Measurements from ENCODE around the gene SERPINE1. TPM values are rescaled to one million over a fixed set of nuclear protein-coding genes. Genes with fewer than 3 reads are reported as not detected.

Gene SERPINE1
- total and polyA plus RNA-seq, 2 of the 13 experiments (the other 11 are each of a cell fraction or from before 2014, with no cell fraction given), result 21.2 to 1,576 TPM

GRCh38 chr7:101169838-101170551 is 43.1 kb downstream of the SERPINE1 start (continued):
- TF ChIP-seq PLSCR1 (CRISPR knock-in tag; IDR thresholded peaks at IDR 0.05; ENCODE audit: borderline replicate concordance), result no peak
- TF ChIP-seq FOSL2 (CRISPR knock-in tag; IDR thresholded peaks at IDR 0.05), result peak; percentile 7; the same call in 1 of the 2 replicates
- TF ChIP-seq ZSCAN12 (CRISPR knock-in tag; IDR thresholded peaks at IDR 0.05), result no peak
- TF ChIP-seq PATZ1 (CRISPR knock-in tag; IDR thresholded peaks at IDR 0.05), result 0 out of 2 replicates have a peak, but pooled peaks have one; percentile 22
- no peak for TF ChIP-seq SMARCE1 (IDR thresholded peaks at IDR 0.05; ENCODE audit: borderline replicate concordance)
- no peak for TF ChIP-seq ZNF451 (CRISPR knock-in tag; IDR thresholded peaks at IDR 0.05)
- peak; percentile 66 for TF ChIP-seq STAG1 (CRISPR knock-in tag; IDR thresholded peaks at IDR 0.05)
- TF ChIP-seq SATB2 (CRISPR knock-in tag; IDR thresholded peaks at IDR 0.05), result no peak
- no peak for TF ChIP-seq XBP1 (CRISPR knock-in tag; IDR thresholded peaks at IDR 0.05)
- TF ChIP-seq JARID2 (CRISPR knock-in tag; IDR thresholded peaks at IDR 0.05; ENCODE audit: insufficient replicate concordance), result no peak
- 0 out of 4 replicates have a peak, but pooled peaks of 1 of the 2 experiments have one; percentile 24 for TF ChIP-seq REST (IDR thresholded peaks at IDR 0.05; ENCODE audit: borderline replicate concordance in 1 of 2, low read depth in 1 of 2, low read length in 2 of 2)
- TF ChIP-seq SNRNP70 (IDR thresholded peaks at IDR 0.05; ENCODE audit: low read depth, low read length), result no peak
- TF ChIP-seq ZNF446 (CRISPR knock-in tag; IDR thresholded peaks at IDR 0.05), result 0 out of 2 replicates have a peak, but pooled peaks have one; percentile 23
- no peak for TF ChIP-seq ZNF432 (CRISPR knock-in tag; IDR thresholded peaks at IDR 0.05; ENCODE audit: borderline replicate concordance)
- TF ChIP-seq MYC (CRISPR knock-in tag; IDR thresholded peaks at IDR 0.05; ENCODE audit: borderline replicate concordance), result peak; percentile 17; the same call in 1 of the 2 replicates
- TF ChIP-seq GLMP (CRISPR knock-in tag; IDR thresholded peaks at IDR 0.05; ENCODE audit: borderline replicate concordance), result no peak
- TF ChIP-seq HINFP (CRISPR knock-in tag; IDR thresholded peaks at IDR 0.05; ENCODE audit: low read depth), result peak; percentile 72; the same call in 1 of the 2 replicates
- no peak for TF ChIP-seq ARID2 (CRISPR knock-in tag; IDR thresholded peaks at IDR 0.05; ENCODE audit: borderline replicate concordance)

Data from HepG2 (cell line).